NB4 (cell line): Measurements from ENCODE around the gene NISCH.

Source experiments
- DNase-seq: peaks from one replicate; pipeline ENCODE4 v3.0.0; 2010; ENCODE audit warnings: low read depth
- H3K4me3 ChIP-seq: one replicate; pipeline ENCODE4 v1.5.1; 2011; ENCODE audit warnings: mild to moderate bottlenecking, low read depth, low read length, moderate library complexity
- CTCF ChIP-seq: IDR thresholded peaks from one replicate; pipeline ENCODE4 v1.5.1; 2012; ENCODE audit warnings: low read depth, low read length
- MAX ChIP-seq: IDR thresholded peaks from 2 replicates; pipeline ENCODE4 v1.6.1; 2011; ENCODE audit warnings: low read depth, low read length
- MYC ChIP-seq: IDR thresholded peaks from 2 replicates; pipeline ENCODE4 v1.6.1; 2011; ENCODE audit warnings: low read depth, low read length
- POLR2A ChIP-seq: IDR thresholded peaks from 2 replicates; pipeline ENCODE4 v1.6.1; 2011; ENCODE audit warnings: mild to moderate bottlenecking; ENCODE audit not compliant: insufficient read length; ENCODE audit errors: extremely low read depth

Gene NISCH

GRCh38 chr3:52454938-52455282 lies 494 bp upstream of the NISCH start:
- no peak for DNase-seq
- no peak for TF ChIP-seq MYC
- TF ChIP-seq MAX: no peak
- TF ChIP-seq POLR2A: no peak
- TF ChIP-seq CTCF: no peak
- peak overlapping the region; percentile 68 for H3K4me3 ChIP-seq

- peak; percentile 40 for DNase-seq
- H3K4me3 ChIP-seq: peak overlapping the region; percentile 74
- no peak for TF ChIP-seq MAX
- TF ChIP-seq CTCF: no peak
- no peak for TF ChIP-seq MYC
- TF ChIP-seq POLR2A: no peak
Observed at GRCh38 chr3:52456169-52456799, 880 bp downstream of the NISCH start.

GRCh38 chr3:52456800-52457183 lies 1.4 kb downstream of the NISCH start:
- peak overlapping the region; percentile 74 for H3K4me3 ChIP-seq
- no peak for DNase-seq
- no peak for TF ChIP-seq MYC
- no peak for TF ChIP-seq CTCF
- TF ChIP-seq MAX: no peak

DNA sequence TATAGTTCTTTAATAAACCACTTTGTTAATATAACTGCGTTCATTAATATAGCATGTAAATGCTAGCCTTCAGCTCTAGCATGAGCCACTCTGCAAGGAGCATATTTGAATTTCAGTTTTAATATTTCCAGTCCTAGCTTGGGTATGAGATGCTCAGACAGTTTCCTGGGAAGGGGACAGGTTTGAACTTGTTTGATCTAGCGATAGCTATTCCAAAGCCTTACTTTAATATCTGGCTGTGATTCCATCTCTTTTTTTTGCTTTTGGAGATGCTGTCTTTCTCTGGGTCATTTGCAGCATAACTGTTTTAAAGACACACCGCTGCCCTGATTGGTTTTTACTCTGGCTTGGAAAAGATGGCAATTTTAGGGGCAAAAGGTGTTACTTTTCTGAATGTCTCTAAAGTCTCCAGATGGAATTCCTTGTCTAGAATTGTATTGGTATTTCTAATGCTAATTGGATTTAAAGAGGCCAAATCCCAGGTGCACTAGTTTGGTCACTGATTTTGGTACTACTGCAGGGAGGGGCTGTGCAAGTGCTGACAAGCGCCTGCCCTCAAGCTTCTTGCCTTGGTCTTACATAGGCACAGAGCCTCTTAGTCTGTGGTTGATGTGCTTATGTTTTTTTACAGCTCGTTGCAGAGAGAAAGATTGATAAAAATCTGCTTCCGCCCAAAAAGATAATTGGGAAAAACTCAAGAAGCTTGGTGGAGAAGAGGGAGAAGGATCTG lies 2.8 kb downstream of the NISCH start:
- TF ChIP-seq CTCF: no peak
- TF ChIP-seq POLR2A: no peak
- no peak for TF ChIP-seq MAX
- TF ChIP-seq MYC: no peak
- H3K4me3 ChIP-seq: no peak overlapping the region
- DNase-seq: no peak

- no peak overlapping the region for H3K4me3 ChIP-seq
- TF ChIP-seq CTCF (no peak), POLR2A (no peak), MAX (no peak), MYC (no peak)
- no peak for DNase-seq
Observed at GRCh38 chr3:52458770-52459545, 3.6 kb downstream of the NISCH start.
